OCI-LY7 (cell line): ENCODE results near the gene MAGEA8. TPM values are rescaled to one million over a fixed set of nuclear protein-coding genes. Genes with fewer than 3 reads are reported as not detected.

Experiments used
- BruUV-seq: library from RNA; stranded (reverse); fragments of 400-500 nt; replicated peaks from 2 replicates; lab custom pipeline; 2021; lab: Mats Ljungman, UMichigan
- CTCF ChIA-PET: fragments of 300-600 bp; sonication (Branson Sonifier 250); formaldehyde crosslinking; loops from one replicate; lab custom pipeline; 2022; ENCODE audit warnings: antibody characterized with exemption; ENCODE audit not compliant: unreplicated experiment; lab: Charles Lee
- POLR2A ChIA-PET: fragments of 300-600 bp; sonication (Branson Sonifier 250); formaldehyde crosslinking; loops from one replicate; lab custom pipeline; 2022; ENCODE audit warnings: antibody characterized with exemption; lab: Charles Lee
- DNase-seq: peaks from one replicate; pipeline ENCODE4 v3.0.0-alpha.2; 2015; ENCODE audit warnings: low spot score
- H2AFZ ChIP-seq: fragments of 200-600 bp; sonication (generic), shearing (Covaris generic); 2 replicates; pipeline ENCODE4 v1.6.1; 2014; ENCODE audit warnings: mild to moderate bottlenecking, antibody characterized with exemption, low read length, moderate library complexity
- H3K27ac ChIP-seq: fragments of 200-600 bp; sonication (generic); 2 replicates; pipeline ENCODE4 v1.5.1; 2014; ENCODE audit warnings: mixed run types, low read depth, mild to moderate bottlenecking, moderate library complexity, low read length, inconsistent platforms; ENCODE audit not compliant: poor library complexity, severe bottlenecking
- H3K36me3 ChIP-seq: fragments of 200-600 bp; sonication (generic); 2 replicates; pipeline ENCODE4 v1.6.1; 2014; ENCODE audit warnings: mild to moderate bottlenecking, antibody characterized with exemption, low read length, moderate library complexity, mixed read lengths; ENCODE audit not compliant: insufficient read depth
- H3K4me1 ChIP-seq: fragments of 200-600 bp; sonication (generic); 2 replicates; pipeline ENCODE4 v1.5.1; 2014; ENCODE audit warnings: mild to moderate bottlenecking, low read length; ENCODE audit not compliant: insufficient read depth, poor library complexity, severe bottlenecking
- H3K4me2 ChIP-seq: fragments of 200-600 bp; sonication (generic); 2 replicates; pipeline ENCODE4 v1.6.1; 2014; ENCODE audit warnings: mild to moderate bottlenecking, low read length
- H3K4me3 ChIP-seq: fragments of 200-600 bp; sonication (generic); 2 replicates; pipeline ENCODE4 v1.5.1; 2014; ENCODE audit warnings: mild to moderate bottlenecking, low read depth, low read length; ENCODE audit not compliant: poor library complexity, severe bottlenecking
- H3K79me2 ChIP-seq: fragments of 200-600 bp; sonication (generic); 2 replicates; pipeline ENCODE4 v1.6.1; 2016; ENCODE audit warnings: low read depth, mild to moderate bottlenecking, low read length, moderate library complexity, mixed read lengths; ENCODE audit not compliant: insufficient read depth
- H3K9me2 ChIP-seq: fragments of 200-600 bp; sonication (generic); 2 replicates; pipeline ENCODE4 v1.6.1; 2016; ENCODE audit warnings: mild to moderate bottlenecking, low read length, mixed read lengths; ENCODE audit not compliant: insufficient read depth
- H3K9me3 ChIP-seq: fragments of 200-600 bp; sonication (generic); 2 replicates; pipeline ENCODE4 v1.6.1; 2014; ENCODE audit warnings: mild to moderate bottlenecking, mixed run types, low read length, mixed read lengths
- H4K20me1 ChIP-seq: fragments of 200-600 bp; sonication (generic); 2 replicates; pipeline ENCODE4 v1.6.1; 2014; ENCODE audit warnings: mild to moderate bottlenecking, antibody characterized with exemption, low read length, moderate library complexity, mixed read lengths; ENCODE audit not compliant: insufficient read depth
- CTCF ChIP-seq: fragments of 200-600 bp; sonication (generic); conservative IDR thresholded peaks from 2 replicates; pipeline ENCODE4 v1.5.1; 2014; ENCODE audit warnings: mild to moderate bottlenecking, antibody characterized with exemption, low read length, moderate library complexity, mixed read lengths
- EZH2phosphoT487 ChIP-seq: fragments of 200-600 bp; sonication (generic); IDR thresholded peaks from 2 replicates; pipeline ENCODE4 v1.6.1; 2018; ENCODE audit warnings: low read depth, borderline replicate concordance, mild to moderate bottlenecking, mixed run types, antibody characterized with exemption, low read length, moderate library complexity, mixed read lengths
- intact Hi-C: fragments of 100-400 bp; cut with micrococcal nuclease; formaldehyde crosslinking; loops from one replicate; pipeline ENCODE4 v1.10.0; 2022; ENCODE audit not compliant: unreplicated experiment
- total RNA-seq, 2 experiments: library from RNA; depleted of rRNA in 1 of 2; stranded (reverse); fragments of >200 nt in 1 of 2; shearing (Covaris generic) in 1 of 2; gene quantifications; 2 replicates each; pipeline ENCODE4 v1.2.3, GENCODE V29; 2014 to 2022

Gene MAGEA8
- total RNA-seq, 2 experiments from 2014 or later = not detected

DNA sequence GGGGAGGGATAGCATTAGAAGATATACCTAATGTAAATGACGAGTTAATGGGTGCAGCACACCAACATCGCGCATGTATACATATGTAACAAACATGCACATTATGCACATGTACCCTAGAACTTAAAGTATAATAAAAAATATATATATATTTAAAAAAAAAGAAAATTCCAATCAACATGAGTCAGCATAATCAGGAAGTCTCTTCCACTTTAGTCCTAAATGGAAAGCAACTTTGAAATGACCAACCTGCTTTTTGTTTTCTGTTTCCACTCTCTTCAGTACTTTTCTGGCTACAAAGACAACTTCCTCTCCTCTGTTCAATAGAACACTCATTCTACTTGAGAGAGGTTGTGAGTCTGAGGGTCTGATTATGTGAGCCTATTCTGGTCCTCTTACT, 13.5 kb upstream of the MAGEA8 start:
- Histone ChIP-seq H3K4me3 (no peak overlapping the region), H3K9me2 (no peaks in the 10 kb centered on the region), H4K20me1 (no peaks in the 10 kb centered on the region), H3K79me2 (no peaks in the 10 kb centered on the region), H3K4me2 (no peak overlapping the region), H3K9me3 (no peaks in the 10 kb centered on the region), H2AFZ (no peak overlapping the region), H3K27ac (no peak overlapping the region), H3K4me1 (no peaks in the 10 kb centered on the region), H3K36me3 (no peaks in the 10 kb centered on the region)
- BruUV-seq = no TSS peak
- CTCF ChIA-PET = no interaction called here
- POLR2A ChIA-PET = interaction anchor here (0.7 kb wide), 1 partner anchor 113 kb away, joined by 3 read pairs; no protein-coding TSS in a partner anchor
- no peak for DNase-seq
- TF ChIP-seq CTCF = no peak
- TF ChIP-seq EZH2phosphoT487 = no peak
- intact Hi-C loops = no loop called here

DNA sequence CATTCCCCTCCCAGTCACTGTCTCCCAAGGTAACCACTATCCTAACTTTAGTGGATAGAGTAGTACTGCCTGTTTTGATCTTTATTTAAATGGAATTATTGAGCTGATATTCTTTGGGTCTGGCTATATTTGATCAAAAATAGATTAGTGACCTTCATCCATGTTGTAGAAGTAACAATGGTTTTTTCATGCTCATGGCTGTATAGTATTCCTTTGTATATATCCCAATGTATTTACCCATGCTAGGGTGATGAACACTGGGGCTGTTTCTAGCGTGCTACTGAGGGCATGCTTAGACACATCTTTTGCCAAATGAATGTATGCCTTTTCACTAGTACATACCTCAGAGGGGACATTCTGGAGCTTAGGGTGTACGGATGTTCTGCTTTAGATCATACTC, 10.1 kb upstream of the MAGEA8 start:
- Histone ChIP-seq H3K9me2 (no peaks in the 10 kb centered on the region), H4K20me1 (no peaks in the 10 kb centered on the region), H3K36me3 (no peaks in the 10 kb centered on the region), H2AFZ (no peak overlapping the region), H3K4me2 (no peak overlapping the region), H3K4me1 (no peaks in the 10 kb centered on the region), H3K27ac (no peak overlapping the region), H3K79me2 (no peaks in the 10 kb centered on the region), H3K4me3 (no peak overlapping the region), H3K9me3 (no peaks in the 10 kb centered on the region)
- no TSS peak for BruUV-seq
- intact Hi-C loops = no loop called here
- ChIA-PET CTCF (no interaction called here), POLR2A (no interaction called here)
- DNase-seq = no peak
- TF ChIP-seq EZH2phosphoT487 = no peak
- TF ChIP-seq CTCF = no peak

- H3K4me2 ChIP-seq = no peak overlapping the region
- BruUV-seq = no TSS peak
- H3K36me3 ChIP-seq = no peaks in the 10 kb centered on the region
- no peak overlapping the region for H3K4me3 ChIP-seq
- no peaks in the 10 kb centered on the region for H3K4me1 ChIP-seq
- no peaks in the 10 kb centered on the region for H3K9me2 ChIP-seq
- H3K9me3 ChIP-seq = no peaks in the 10 kb centered on the region
- H3K79me2 ChIP-seq = no peaks in the 10 kb centered on the region
- ChIA-PET POLR2A (no interaction called here), CTCF (no interaction called here)
- no peak for TF ChIP-seq CTCF
- no peak for TF ChIP-seq EZH2phosphoT487
- H2AFZ ChIP-seq = no peak overlapping the region
- no peaks in the 10 kb centered on the region for H4K20me1 ChIP-seq
- no peak overlapping the region for H3K27ac ChIP-seq
- intact Hi-C loops = no loop called here
- no peak for DNase-seq
Observed at GRCh38 chrX:149871433-149871832, 9.6 kb upstream of the MAGEA8 start.
